Cerebellar cortex (tissue), 1 donor: ENCODE measurements around the gene CDK6.

Experiments used
- DNase-seq: peaks from one replicate; pipeline ENCODE4 v3.0.0-alpha.2; 2015; ENCODE audit warnings: low spot score

The CDK6 gene

GRCh38 chr7:92826258-92826938 lies 10.0 kb downstream of the CDK6 start:
- DNase-seq, result no peak

GRCh38 chr7:92824901-92825480 lies 11.4 kb downstream of the CDK6 start:
- no peak for DNase-seq

GRCh38 chr7:92824450-92824849 lies 11.9 kb downstream of the CDK6 start:
- no peak for DNase-seq

- no peak for DNase-seq
These were observed 13.3 kb downstream of the CDK6 start for GRCh38 chr7:92823042-92823441.

- no peak for DNase-seq
These were observed 16.2 kb downstream of the CDK6 start for GRCh38 chr7:92820191-92820590.

GRCh38 chr7:92817398-92817797 lies 19.0 kb downstream of the CDK6 start:
- no peak for DNase-seq

- no peak for DNase-seq
These were observed 21.0 kb downstream of the CDK6 start for GRCh38 chr7:92815412-92815811.

- no peak for DNase-seq
These were observed 22.9 kb downstream of the CDK6 start for GRCh38 chr7:92813390-92814024.

- DNase-seq, result no peak
These were observed 25.2 kb downstream of the CDK6 start for GRCh38 chr7:92811158-92811557.

GRCh38 chr7:92809760-92810573 lies 26.4 kb downstream of the CDK6 start:
- DNase-seq, result no peak

- no peak for DNase-seq
These were observed 27.0 kb downstream of the CDK6 start for GRCh38 chr7:92809397-92809759.

- DNase-seq, result no peak
These were observed 27.7 kb downstream of the CDK6 start for GRCh38 chr7:92808635-92809034.

GRCh38 chr7:92808006-92808405 lies 28.4 kb downstream of the CDK6 start:
- DNase-seq, result no peak

GRCh38 chr7:92806496-92806895 lies 29.9 kb downstream of the CDK6 start:
- no peak for DNase-seq

GRCh38 chr7:92802406-92802805 lies 34.0 kb downstream of the CDK6 start:
- no peak for DNase-seq

- no peak for DNase-seq
These were observed 36.7 kb downstream of the CDK6 start for GRCh38 chr7:92799446-92800211.

- DNase-seq, result no peak
These were observed 37.7 kb downstream of the CDK6 start for GRCh38 chr7:92798517-92799249.

GRCh38 chr7:92797693-92798092 lies 38.7 kb downstream of the CDK6 start:
- no peak for DNase-seq

- DNase-seq, result peak; percentile 25
These were observed 39.1 kb downstream of the CDK6 start for GRCh38 chr7:92797284-92797683.

- DNase-seq, result no peak
These were observed 41.5 kb downstream of the CDK6 start for GRCh38 chr7:92794831-92795230.

- DNase-seq, result no peak
These were observed 42.0 kb downstream of the CDK6 start for GRCh38 chr7:92794391-92794790.
